PC-3 (cell line): ENCODE results near the gene CHM. TPM values are rescaled to one million over a fixed set of nuclear protein-coding genes. Genes with fewer than 3 reads are reported as not detected.
A peak's percentile ranks its signal among the peaks of the same experiment; 100 is the strongest.

ENCODE experiments used
- ATAC-seq: fragments of 200-7000 bp; cut with Tn5 transposase; 2 replicates; pipeline ENCODE4 v1.9.1; 2020; ENCODE audit warnings: mild to moderate bottlenecking, moderate library complexity
- BruUV-seq: library from RNA; stranded (reverse); fragments of 400-500 nt; replicated peaks from 2 replicates; lab custom pipeline; 2021; lab: Mats Ljungman, UMichigan
- CTCF ChIA-PET: fragments of 300-600 bp; sonication (Branson Sonifier 250); formaldehyde crosslinking; loops from one replicate; lab custom pipeline; 2022; ENCODE audit warnings: antibody characterized with exemption; lab: Charles Lee
- POLR2A ChIA-PET: fragments of 300-600 bp; sonication (Branson Sonifier 250); formaldehyde crosslinking; loops from one replicate; lab custom pipeline; 2022; ENCODE audit warnings: antibody characterized with exemption; ENCODE audit not compliant: unreplicated experiment; lab: Charles Lee
- DNase-seq: peaks from one replicate; pipeline ENCODE4 v3.0.0-alpha.2; 2015
- H2AFZ ChIP-seq: fragments of 300-600 bp; sonication (generic); 2 replicates; pipeline ENCODE4 v1.6.0; 2016; ENCODE audit warnings: antibody characterized with exemption, low read length
- H3F3A ChIP-seq: fragments of 300-600 bp; sonication (generic); one replicate; pipeline ENCODE4 v1.6.0; 2017; ENCODE audit warnings: antibody characterized with exemption, low read length, control low read depth, mild to moderate bottlenecking; ENCODE audit not compliant: unreplicated experiment
- H3K27ac ChIP-seq: fragments of 300-600 bp; sonication (generic); 2 replicates; pipeline ENCODE4 v1.5.1; 2016; ENCODE audit warnings: mild to moderate bottlenecking, low read length
- H3K27me3 ChIP-seq: fragments of 300-600 bp; sonication (generic); 2 replicates; pipeline ENCODE4 v1.6.1; 2016; ENCODE audit warnings: low read length, mixed read lengths
- H3K36me3 ChIP-seq: fragments of 300-600 bp; sonication (generic); 2 replicates; pipeline ENCODE4 v1.6.1; 2016; ENCODE audit warnings: low read depth, mixed run types, low read length, mixed read lengths
- H3K4me1 ChIP-seq: fragments of 300-600 bp; sonication (generic); 2 replicates; pipeline ENCODE4 v1.5.1; 2016; ENCODE audit warnings: low read length; ENCODE audit not compliant: insufficient read depth
- H3K4me2 ChIP-seq: fragments of 300-600 bp; sonication (generic); 2 replicates; pipeline ENCODE4 v1.6.0; 2016; ENCODE audit warnings: low read length
- H3K4me3 ChIP-seq: fragments of 300-600 bp; sonication (generic); 2 replicates; pipeline ENCODE4 v1.5.1; 2016; ENCODE audit warnings: mild to moderate bottlenecking, low read length, mixed read lengths
- H3K79me2 ChIP-seq: fragments of 300-600 bp; sonication (generic); 2 replicates; pipeline ENCODE4 v1.6.1; 2017; ENCODE audit warnings: low read length, mixed read lengths
- H3K9ac ChIP-seq: fragments of 300-600 bp; sonication (generic); 2 replicates; pipeline ENCODE4 v1.6.0; 2016; ENCODE audit warnings: mild to moderate bottlenecking, low read length
- H3K9me2 ChIP-seq: fragments of 300-600 bp; sonication (generic); replicated peaks from 2 replicates; pipeline ENCODE4 v1.6.1; 2016; ENCODE audit warnings: mixed run types, low read length, mixed read lengths
- H3K9me3 ChIP-seq: fragments of 300-600 bp; sonication (generic); 2 replicates; pipeline ENCODE4 v1.6.1; 2016; ENCODE audit warnings: low read length, mixed read lengths
- H4K20me1 ChIP-seq: fragments of 300-600 bp; sonication (generic); 2 replicates; pipeline ENCODE4 v1.6.1; 2016; ENCODE audit warnings: low read length, mixed read lengths
- EZH2 ChIP-seq: fragments of 300-600 bp; sonication (generic); IDR thresholded peaks from one replicate; pipeline ENCODE4 v1.6.1; 2017; ENCODE audit warnings: antibody characterized with exemption, mild to moderate bottlenecking, low read length; ENCODE audit not compliant: unreplicated experiment
- EZH2phosphoT487 ChIP-seq: fragments of 300-600 bp; sonication (generic); IDR thresholded peaks from 2 replicates; pipeline ENCODE4 v1.6.1; 2018; ENCODE audit warnings: mild to moderate bottlenecking, antibody characterized with exemption, low read length, borderline replicate concordance
- intact Hi-C: fragments of 100-400 bp; cut with micrococcal nuclease; formaldehyde crosslinking; loops from 2 replicates; pipeline ENCODE4 v1.9.0; 2023
- total RNA-seq: library from RNA; depleted of rRNA; stranded (reverse); fragments of >200 nt; gene quantifications from 2 replicates; pipeline ENCODE4 v1.2.3, GENCODE V29; 2014
- TF ChIP-seq, protein P1 (sequence below): fragments of 300-600 bp; sonication (generic); conservative IDR thresholded peaks from 2 replicates; pipeline ENCODE4 v1.5.1; 2017; ENCODE audit warnings: antibody characterized with exemption, low read depth, mild to moderate bottlenecking, low read length

The CHM gene
- total RNA-seq, 1 experiment from 2014 or later: 14.9 TPM

DNA sequence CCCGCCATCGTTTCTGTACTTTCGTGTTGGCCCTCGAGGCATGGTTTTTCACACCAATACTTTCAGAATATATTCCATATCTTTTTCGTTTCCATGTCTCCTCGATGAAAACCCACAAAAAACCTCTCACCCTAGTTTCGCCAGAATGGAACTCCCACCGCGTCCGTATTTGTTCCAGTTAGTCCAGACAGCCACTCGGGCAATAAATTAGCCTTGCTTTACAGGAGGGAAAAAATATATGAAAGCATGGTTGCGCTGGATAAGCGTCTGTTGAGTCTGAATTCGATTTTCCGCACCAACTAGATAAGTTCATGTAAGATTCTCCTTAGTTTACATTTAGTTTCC, 550 bp upstream of the CHM start:
- Histone ChIP-seq H3K9me2 (no peaks in the 10 kb centered on the region), H2AFZ (peak overlapping the region; percentile 92), H3K27ac (no peak overlapping the region), H4K20me1 (no peaks in the 10 kb centered on the region), H3K9me3 (no peaks in the 10 kb centered on the region), H3F3A (no peaks in the 10 kb centered on the region), H3K9ac (0 out of 2 replicates have a peak overlapping the region, but pooled peaks have one; percentile 81), H3K4me1 (peaks cover 7% of the 10 kb centered on the region), H3K36me3 (no peaks in the 10 kb centered on the region), H3K79me2 (peaks cover 42% of the 10 kb centered on the region), H3K27me3 (no peaks in the 10 kb centered on the region), H3K4me3 (peak overlapping the region; percentile 86), H3K4me2 (peak overlapping the region; percentile 84)
- BruUV-seq: no TSS peak
- ChIA-PET CTCF (no interaction called here), POLR2A (no interaction called here)
- ATAC-seq (no peak), DNase-seq (no peak)
- TF ChIP-seq EZH2phosphoT487: no peak
- no peak for TF ChIP-seq EZH2
- TF ChIP-seq, protein P1, sequence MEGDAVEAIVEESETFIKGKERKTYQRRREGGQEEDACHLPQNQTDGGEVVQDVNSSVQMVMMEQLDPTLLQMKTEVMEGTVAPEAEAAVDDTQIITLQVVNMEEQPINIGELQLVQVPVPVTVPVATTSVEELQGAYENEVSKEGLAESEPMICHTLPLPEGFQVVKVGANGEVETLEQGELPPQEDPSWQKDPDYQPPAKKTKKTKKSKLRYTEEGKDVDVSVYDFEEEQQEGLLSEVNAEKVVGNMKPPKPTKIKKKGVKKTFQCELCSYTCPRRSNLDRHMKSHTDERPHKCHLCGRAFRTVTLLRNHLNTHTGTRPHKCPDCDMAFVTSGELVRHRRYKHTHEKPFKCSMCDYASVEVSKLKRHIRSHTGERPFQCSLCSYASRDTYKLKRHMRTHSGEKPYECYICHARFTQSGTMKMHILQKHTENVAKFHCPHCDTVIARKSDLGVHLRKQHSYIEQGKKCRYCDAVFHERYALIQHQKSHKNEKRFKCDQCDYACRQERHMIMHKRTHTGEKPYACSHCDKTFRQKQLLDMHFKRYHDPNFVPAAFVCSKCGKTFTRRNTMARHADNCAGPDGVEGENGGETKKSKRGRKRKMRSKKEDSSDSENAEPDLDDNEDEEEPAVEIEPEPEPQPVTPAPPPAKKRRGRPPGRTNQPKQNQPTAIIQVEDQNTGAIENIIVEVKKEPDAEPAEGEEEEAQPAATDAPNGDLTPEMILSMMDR: no peak
- intact Hi-C loops: loop anchor here (10.0 kb wide), 1 partner anchor 183 kb away; no protein-coding TSS in a partner anchor

GRCh38 chrX:86044216-86044615, 3.1 kb downstream of the CHM start:
- TF ChIP-seq EZH2: no peak
- no peak for TF ChIP-seq EZH2phosphoT487
- TF ChIP-seq, protein P1: no peak
- Histone ChIP-seq H4K20me1 (no peaks in the 10 kb centered on the region), H3K4me3 (no peak overlapping the region), H3K36me3 (no peaks in the 10 kb centered on the region), H3K27me3 (no peaks in the 10 kb centered on the region), H2AFZ (no peak overlapping the region), H3K9me2 (no peaks in the 10 kb centered on the region), H3K9me3 (no peaks in the 10 kb centered on the region), H3K9ac (no peak overlapping the region), H3F3A (no peaks in the 10 kb centered on the region), H3K4me2 (no peak overlapping the region), H3K27ac (no peak overlapping the region), H3K4me1 (peaks cover 7% of the 10 kb centered on the region), H3K79me2 (peaks cover 63% of the 10 kb centered on the region)
- intact Hi-C loops: loop anchor here (10.0 kb wide), 1 partner anchor 179 kb away; no protein-coding TSS in a partner anchor
- BruUV-seq: no TSS peak
- POLR2A ChIA-PET: no interaction called here
- CTCF ChIA-PET: no interaction called here
- ATAC-seq (no peak), DNase-seq (no peak)

- Histone ChIP-seq H3F3A (no peaks in the 10 kb centered on the region), H3K4me3 (no peak overlapping the region), H2AFZ (no peak overlapping the region), H3K36me3 (no peaks in the 10 kb centered on the region), H3K9ac (no peak overlapping the region), H3K27ac (no peak overlapping the region), H3K27me3 (no peaks in the 10 kb centered on the region), H4K20me1 (no peaks in the 10 kb centered on the region), H3K4me2 (no peak overlapping the region), H3K79me2 (peaks cover 55% of the 10 kb centered on the region), H3K4me1 (no peaks in the 10 kb centered on the region), H3K9me3 (no peaks in the 10 kb centered on the region), H3K9me2 (no peaks in the 10 kb centered on the region)
- ChIA-PET CTCF (no interaction called here), POLR2A (no interaction called here)
- DNase-seq (no peak), ATAC-seq (no peak)
- BruUV-seq: no TSS peak
- intact Hi-C loops: loop anchor here (10.0 kb wide), 1 partner anchor 175 kb away; no protein-coding TSS in a partner anchor
- TF ChIP-seq, protein P1: no peak
- TF ChIP-seq EZH2phosphoT487 (no peak), EZH2 (no peak)
Measured at GRCh38 chrX:86039625-86040568, 7.5 kb downstream of the CHM start.
